EL (cell line): ENCODE measurements around the gene MIOS.

ENCODE experiments used
- DNase-seq: peaks from one replicate; pipeline ENCODE4 v3.0.0-alpha.2; 2016

MIOS gene

DNA sequence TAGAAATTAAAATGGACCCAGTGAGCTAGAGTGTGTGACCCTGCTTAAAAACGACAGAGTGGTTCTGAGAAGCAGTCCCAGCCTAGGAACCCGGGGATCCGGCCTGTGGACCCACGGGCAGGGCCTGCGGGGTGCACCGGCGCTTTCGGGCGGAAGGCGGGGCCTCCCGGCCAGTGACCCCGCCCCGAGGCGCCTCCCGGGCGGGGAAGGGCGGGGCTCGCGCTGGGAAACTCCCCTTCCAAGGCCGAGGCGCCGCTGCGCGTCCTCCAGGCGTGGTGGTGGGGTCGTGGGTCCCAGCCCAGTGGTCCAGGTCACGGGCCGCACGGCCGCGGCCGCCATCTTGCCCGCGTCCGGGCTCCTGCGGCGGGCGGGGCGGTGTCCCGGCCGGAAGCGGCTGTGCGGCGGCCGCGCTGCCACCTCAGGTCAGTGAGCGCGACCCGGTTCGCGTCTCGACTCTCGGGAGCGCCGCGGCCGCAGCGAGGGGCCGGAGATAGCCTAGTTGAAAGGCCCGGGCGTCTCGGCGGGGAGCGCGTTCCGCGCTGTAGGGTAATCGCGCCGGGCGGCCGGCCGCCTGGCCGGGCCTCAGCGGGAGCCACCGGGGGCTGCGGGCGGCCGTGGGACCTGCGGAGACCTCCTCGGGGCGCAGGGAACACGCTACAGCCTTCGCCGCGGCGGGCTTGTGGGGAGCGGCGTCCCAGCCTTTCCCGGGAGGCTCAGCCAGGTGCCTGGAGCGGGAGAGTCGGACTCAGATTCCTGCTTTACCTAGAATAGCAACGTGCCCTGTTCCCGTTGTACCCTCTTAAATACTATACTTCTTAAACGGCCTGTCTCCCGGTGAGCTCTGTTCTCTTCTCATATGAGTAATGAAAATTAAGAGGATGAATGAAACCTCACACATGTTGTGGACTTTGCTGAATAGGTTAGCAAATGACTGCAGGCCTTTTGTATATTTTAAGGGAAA, at the start of gene MIOS:
MIOS (plus strand) TSS at position 234 of the 961 bp plus-strand sequence. CDS start 5,592 bp downstream, outside the sequence.
- DNase-seq = peak; percentile 85

DNA sequence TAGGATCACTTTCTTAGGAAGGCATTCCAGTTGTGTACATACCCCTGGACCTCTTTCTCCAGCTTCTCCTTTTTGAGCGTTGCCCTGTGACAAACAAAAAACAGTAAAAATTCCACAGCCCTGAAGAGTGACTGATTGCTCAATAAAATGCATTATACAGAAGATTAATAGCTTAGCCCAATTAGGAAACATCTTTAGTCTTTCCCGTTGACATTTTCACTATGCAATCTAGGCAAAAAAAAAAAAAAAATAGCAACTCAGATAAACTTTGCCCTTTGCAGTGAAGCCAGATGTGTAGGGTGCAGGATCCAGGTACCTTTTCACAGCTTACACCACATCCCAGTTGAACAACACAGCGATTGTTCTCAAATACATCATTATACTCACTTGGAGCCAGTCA, 48.9 kb upstream of the MIOS start:
- DNase-seq = no peak

DNA sequence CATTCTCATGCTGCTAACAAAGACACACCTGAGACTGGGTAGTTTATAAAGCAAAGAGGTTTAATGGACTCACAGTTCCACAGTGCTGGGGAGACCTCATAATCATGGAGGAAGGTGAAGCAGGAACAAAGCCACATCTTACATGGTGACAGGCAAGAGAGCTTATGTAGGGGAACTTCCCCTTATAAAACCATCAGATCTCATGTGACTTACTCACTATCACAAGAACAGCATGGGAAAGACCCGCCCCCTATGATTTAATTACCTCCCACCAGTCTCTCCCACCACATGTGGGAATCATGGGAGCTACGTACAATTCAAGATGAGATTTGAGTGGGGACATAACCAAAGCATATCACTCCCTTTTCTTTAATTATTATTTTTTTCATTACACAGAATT, 47.6 kb upstream of the MIOS start:
- DNase-seq = no peak

DNA sequence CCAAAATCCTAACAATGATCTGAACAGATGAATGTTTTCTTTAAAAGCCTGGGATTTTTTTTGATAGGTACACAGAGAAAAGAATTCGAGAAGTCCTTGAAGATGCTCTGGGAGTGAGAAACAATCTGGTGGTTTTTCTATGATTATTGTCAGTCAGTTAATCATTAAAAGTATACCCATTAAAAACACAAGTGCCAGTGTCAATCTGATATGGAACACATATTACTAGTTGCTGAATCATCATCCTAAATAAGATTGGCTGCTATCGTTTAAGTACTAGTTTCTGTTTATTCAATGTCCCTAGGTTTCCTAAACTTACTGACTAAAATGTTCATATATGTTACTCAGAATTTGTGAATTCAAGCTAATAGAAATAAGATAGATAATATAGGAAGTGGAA, 47.2 kb upstream of the MIOS start:
- DNase-seq = no peak

DNA sequence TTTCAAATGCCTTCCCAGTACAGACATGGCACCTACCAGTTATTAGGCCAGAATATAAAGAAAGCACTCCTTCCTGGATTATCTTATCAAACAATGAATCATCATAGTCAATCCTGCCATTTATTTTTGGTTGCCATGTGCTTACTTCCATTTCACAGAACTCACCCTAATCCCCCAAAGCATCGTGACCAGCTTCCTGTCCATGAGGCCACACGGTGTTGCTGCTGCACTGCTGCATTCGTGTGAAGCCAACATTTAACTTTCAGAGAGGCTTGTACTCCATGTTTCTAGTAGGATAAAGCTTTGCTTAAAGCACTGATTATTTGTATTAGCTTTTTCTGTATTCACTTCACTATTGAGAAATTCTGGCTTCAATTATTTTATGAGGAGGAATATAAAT, 45.4 kb upstream of the MIOS start:
- DNase-seq = no peak

DNA sequence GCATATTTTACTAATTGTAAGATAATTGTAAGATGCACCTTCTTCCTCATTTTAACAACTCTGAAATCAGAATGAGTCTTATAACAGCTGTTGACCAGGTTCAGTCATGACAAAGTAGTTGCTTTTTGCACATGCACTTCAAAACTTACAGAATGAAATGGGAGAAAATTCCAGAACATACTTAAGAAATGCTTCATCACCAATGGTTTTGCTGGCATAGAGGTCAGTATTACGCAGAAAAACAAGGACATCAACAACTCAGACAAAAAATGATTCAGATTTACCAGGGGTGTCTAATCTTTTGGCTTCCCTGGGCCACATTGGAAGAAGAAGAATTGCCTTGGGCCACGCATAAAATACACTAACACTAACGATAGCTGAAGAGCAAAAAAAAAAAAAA, 44.3 kb upstream of the MIOS start:
- DNase-seq = no peak

DNA sequence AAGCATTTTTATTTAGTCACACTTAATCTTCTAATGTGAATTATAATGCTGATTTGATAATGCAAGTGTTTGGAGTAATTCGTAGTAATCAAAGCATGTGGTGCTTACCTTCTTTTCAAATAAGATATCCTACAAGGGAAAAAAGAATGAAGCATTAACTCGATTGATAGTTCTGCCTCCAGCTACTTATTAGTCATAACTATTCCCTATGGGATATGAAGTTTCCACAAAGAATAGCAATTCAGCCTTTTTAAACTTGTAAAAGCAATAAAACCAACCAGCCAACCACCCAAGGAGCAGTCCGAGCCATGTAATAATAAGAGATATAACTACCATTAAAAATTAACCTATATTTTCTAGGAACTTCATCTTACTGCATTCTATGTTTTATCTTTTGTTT, 42.6 kb upstream of the MIOS start:
- no peak for DNase-seq

DNA sequence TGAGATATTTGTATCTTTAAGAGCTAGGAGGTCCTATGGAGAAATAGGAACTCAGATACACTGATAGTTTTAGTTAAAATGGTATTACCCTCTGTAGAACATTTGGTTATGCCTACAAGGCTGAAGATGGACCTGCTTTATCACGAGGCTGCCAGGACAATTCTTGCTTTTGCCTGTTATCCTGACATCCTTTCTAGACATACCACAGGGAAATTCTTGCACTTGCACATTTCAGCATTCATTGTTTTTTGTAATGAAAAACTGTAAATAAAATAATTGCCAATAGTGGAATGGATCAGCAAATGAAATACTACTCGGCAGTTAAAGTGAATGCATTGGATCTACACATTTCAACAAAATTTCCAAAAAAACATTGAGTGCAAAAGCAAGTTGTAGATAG, 40.7 kb upstream of the MIOS start:
- no peak for DNase-seq

DNA sequence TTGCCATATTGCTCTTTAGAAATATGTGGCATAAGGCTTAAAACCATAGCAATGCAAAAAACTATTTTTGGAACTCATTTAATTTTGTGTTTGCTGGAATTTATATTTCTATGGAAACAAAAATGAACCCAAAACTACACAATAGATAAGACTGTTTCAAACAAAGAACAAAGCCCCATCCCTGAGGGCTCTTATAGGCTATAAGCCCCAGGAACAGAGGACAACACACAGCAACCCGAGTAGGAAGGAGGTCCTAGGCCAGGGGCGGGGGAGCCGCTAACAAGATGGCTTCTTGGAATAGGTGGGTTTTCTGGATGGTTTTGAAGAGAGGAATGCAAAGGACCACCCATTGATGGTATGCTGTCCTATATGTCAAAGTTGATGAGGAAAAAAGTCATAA, 39.6 kb upstream of the MIOS start:
- no peak for DNase-seq

DNA sequence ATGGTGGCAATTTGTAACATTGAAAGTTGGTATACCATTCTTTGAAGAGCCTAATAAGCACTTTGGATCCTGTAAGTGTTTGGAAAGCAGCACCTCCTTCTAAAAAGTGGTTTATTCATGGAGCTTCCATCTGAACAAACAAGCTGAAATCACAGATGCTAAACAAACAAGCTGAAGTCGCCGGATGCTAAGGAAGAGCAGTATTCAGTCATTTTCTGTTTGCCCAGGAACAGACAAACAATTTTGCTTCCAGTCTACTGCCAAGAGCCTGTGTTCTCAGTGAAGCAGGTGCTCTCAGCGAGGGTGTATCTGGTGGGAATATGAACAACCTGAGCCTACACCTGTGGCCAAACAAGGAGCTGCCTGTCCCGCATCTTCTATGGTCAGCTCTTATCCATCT, 37.4 kb upstream of the MIOS start:
- DNase-seq = no peak

DNA sequence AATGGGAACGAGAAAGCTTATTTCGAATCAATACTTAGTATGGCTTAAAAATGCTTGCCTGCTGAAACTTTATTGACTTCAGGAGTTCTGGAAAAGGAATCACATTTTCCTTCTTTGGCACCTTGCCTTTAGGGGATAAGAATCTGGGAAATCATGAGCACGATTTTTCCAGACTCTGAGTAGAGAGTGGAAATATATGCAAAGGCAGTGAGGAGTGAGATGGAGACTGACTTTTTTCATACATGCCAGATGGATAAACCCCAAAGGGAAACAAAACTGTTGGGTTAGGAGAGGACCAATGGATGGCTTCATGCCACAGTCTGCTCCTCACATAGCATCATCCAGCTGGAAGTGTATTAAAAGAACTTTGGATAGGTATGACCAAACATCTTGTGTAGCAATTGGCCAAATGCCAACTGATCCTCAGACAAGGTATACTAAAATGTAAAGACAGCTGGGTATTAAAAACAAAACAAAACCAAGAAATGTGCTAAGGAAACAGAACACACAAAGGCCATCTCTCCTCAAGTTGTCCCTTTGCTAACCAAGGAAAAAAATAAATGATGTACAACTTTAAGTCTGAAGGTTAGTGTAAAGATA, 32.8 kb upstream of the MIOS start:
- no peak for DNase-seq

DNA sequence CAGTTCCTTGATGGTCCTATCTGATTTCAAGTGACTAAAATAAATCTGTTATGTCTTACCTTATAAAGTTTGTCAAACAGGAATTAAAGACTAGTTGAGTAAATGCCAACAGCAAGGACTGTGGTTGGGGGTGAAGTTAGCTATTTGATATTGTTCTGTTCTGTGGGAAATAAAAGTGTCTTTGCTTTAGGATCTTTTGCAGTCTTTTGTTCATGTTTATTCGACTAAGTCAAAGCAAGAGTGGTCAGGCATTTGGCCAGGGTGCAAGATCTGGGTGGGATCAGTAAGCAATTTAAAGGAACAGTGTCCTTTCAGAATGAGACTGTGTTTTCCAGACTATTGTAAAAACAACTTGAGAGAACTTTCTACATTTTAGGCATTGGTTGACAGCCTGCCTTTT, 31.0 kb upstream of the MIOS start, which contains the start of gene COL28A1:
COL28A1 (minus strand) TSS at position 183 of the 400 bp plus-strand sequence. CDS start 2,998 bp downstream, outside the sequence.
- DNase-seq = no peak

DNA sequence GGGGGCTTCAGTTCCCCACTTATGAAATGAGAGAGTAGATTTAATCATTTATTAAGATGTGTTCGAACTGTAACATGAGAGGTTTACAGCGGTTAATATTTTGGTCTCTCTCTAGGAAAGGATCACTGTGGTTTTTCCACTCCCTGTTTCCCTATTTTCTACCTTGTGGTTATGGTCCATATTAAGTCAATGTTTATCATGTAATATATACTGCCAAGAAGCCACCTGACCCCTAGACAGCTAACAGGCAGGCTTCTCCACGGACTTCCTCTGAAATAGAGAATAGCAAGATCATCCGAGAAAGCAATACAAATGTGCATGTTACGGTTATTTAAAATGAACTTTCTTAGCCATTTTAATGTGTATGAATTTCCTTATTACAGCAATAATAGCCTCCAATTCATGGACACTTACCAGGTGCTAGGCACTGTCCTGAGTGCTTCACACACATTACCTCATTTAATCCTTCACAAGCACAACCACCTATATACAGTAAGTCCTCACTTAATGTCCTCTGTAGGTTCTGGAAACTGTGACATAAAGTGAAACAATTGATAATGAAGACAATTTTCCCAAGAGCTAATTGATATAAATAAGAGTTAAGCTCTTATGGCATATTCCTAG, 30.2 kb upstream of the MIOS start:
- DNase-seq = no peak

DNA sequence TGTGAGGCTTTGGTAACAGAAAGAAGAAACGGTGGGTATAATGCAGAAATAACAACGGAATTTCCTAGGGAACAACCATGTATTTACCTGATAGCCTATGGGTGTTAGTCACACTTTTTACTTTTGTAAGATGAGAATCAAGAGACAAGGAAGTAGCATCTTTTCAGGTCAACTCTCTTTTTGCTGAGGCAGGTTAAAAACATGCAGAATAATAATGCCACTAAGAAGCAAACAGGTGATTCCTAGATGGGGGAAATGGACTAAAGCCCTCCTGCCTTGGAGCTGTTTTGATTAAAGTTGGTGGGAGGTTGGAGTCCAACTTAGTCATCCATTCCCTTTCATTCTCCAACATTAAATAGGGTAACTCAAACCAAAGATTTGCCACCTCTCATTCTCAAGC, 29.0 kb upstream of the MIOS start:
- DNase-seq = no peak

DNA sequence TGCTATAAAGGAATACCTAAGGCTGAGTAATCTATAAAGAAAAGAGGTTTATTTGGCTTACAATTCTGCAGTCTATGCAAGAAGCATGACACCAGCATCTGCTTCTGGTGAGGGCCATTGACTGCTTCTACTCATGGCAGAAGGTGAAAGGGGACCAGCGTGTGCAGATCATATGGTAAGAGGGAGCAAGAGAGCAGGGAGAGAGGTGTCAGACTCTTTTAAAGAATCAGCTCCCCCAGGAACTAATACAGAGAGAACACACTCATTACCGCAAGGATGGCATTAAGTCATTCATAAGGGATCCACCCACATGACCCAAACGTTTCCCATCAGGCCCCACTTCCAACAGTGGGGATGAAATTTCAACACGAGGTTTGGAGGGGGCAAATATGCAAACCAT, 27.5 kb upstream of the MIOS start:
- no peak for DNase-seq

DNA sequence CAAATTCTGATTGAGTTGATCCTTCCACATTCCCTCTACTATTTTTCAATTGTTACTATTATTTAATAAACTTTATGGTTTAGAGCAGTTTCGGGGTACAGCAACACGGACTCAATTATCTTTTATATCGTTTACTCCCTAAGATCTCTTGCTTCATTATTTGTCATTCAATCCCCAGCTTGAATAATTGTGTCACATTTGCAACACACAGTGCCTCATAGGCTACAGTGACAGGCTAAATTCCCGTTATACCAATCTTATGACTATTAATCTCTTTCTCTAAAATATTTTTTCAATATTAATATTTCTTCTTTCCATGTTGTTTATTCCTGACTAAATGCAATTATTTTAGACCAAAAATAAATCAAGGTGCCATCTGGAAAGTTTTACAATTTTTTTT, 27.0 kb upstream of the MIOS start:
- DNase-seq = no peak

DNA sequence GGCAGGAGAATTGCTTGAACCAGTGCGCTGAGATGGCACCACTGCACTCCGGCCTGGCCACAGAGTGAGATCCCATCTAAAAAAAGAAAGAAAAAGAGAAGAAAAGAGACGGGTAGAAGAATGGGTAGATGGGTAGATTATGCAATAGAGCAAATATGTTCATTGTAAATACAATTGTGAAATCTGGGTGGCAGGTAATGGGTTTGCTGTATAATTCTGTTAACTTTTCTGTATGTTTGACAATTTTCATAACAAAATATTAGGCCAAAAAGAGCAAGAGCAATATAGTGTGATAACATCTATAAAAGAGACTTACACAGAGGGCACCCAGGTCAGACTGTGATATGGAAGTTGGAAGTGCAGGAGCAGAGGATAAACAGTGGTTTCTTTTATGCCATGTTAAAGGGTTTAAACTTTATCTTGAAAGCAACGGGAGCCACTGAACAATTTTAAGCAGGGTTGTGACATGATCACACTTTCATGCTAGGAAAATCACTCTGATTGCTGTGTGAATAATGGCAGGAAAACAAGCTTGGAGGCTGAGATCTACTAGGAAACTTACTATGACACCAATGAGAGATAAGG, 24.3 kb upstream of the MIOS start:
- DNase-seq = no peak

DNA sequence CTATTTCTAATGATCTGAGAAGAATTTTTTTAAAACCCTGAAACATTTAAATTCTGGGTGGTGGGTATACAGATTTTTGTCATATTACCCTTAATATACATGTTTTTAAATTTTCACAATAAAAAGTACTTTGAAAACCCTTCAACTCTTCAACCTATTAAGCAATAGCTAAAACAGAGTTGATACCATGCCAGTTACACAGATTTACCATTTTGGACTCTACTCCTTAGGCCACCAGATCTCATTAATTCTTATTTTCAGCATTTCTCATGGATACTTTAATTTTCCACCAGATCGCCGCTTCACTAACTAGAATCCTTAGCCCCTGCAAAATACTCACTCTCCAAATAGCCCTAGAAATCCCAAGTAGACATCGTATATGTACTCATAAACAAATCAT, 18.3 kb upstream of the MIOS start:
- DNase-seq = no peak

DNA sequence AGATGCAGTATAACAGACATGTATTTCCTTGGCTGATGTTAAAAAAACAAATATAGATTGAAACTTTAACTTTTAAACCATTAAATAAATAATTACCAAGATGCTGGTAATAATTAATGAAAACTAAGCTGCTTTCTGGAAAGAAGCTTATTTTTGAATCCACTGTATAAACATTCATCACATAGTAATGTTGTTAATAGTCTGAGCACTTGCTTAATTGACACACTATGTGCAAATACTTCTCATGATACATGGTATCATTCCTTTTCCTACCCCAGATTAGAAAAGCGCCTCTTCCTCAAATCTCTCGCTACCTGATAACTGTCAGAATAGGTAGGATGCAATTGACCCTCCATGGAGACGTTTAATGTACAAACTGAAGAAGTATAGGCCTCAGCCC, 16.0 kb upstream of the MIOS start:
- DNase-seq = no peak

DNA sequence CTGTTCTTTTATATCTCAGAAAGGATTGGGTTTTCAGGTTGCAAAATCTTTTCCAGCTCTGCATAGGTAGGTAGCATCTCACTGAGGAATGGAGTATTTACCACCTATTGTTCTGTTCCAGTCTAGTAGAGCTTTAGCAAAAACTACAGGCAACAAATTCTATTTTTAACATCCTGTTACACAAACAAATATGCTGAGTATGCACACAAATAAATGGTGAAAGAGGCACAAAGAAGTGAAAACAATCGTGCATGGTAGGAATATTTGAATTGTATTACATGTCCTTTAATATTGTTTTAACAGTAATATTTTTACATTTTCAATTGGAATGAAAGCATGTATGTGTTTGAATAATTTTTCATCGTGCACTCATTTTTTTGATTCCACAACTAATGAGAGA, 14.5 kb upstream of the MIOS start:
- no peak for DNase-seq

DNA sequence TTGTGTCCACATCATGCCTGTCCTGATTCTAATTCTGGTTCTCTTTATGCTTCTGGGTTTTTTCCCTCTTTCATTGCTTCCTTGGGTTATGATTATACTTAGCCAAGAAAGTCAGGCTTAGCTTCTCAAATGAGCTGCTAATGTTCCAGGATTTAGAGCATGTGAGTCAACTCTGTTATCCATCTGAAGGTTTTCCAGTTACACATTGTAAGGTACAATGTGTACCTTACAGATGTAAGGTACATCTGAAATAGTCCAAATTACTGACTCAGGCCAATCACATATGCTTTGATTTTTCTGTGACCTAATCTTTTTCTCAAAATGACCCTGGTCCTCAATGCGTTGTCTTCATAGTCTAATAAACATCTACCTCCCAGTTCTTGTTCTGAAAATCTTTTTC, 13.3 kb upstream of the MIOS start:
- no peak for DNase-seq

DNA sequence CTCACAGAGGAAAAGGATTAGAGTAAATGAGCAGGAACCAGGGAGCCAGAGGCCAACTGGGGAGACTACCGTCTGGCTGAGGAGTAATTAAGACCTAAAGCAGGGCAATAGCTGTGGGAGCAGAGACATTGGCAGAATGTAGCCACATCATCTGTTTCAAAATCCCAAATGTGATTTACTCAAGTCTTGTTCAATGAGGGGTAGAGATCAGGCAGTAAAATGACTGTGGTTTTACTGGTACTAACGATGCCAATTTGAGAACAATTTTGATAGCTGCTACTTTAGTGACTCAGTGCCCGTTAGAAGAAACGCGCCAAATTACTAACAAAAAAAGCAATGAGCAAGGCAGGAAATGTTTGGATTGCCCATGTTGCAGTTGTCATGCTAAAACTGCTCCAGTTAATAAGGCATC, 12.7 kb upstream of the MIOS start:
- peak; percentile 88 for DNase-seq
